Esophagus squamous epithelium (tissue), 5 donors: ENCODE measurements around the gene HCAR2. TPM values are rescaled to one million over a fixed set of nuclear protein-coding genes. Genes with fewer than 3 reads are reported as not detected.
"Not testable (repeated sequence)": the region's sequence is repeated elsewhere in the genome, so short reads cannot be mapped to it uniquely, and the experiment has no call there.

Experiments used
- DNase-seq: peaks from one replicate; lab custom pipeline; 2025; lab: John Stamatoyannopoulos, UW
- H3K27ac ChIP-seq, 4 donors: fragments of 200-600 bp; sonication (generic); one replicate each; pipeline ENCODE4 v1.5.1; 2016 to 2019; ENCODE audit warnings: mild to moderate bottlenecking in 1 of 4
- H3K27me3 ChIP-seq, 4 donors: fragments of 200-600 bp; sonication (generic); 1 replicate in 3 of 4; 2 replicates in 1 of 4; pipeline versions ENCODE4 v1.5.1 to v1.6.0; 2017 to 2021; ENCODE audit warnings: antibody characterized with exemption in 1 of 4
- H3K36me3 ChIP-seq, 3 donors: fragments of 200-600 bp; sonication (generic); one replicate each; pipeline ENCODE4 v1.5.1; 2016 to 2019
- H3K4me1 ChIP-seq, 3 donors: fragments of 200-600 bp; sonication (generic); one replicate each; pipeline ENCODE4 v1.5.1; 2017 to 2019
- H3K4me3 ChIP-seq, 4 donors: fragments of 200-600 bp; sonication (generic); 1 replicate in 3 of 4; 2 replicates in 1 of 4; pipeline ENCODE4 v1.5.1; 2016 to 2019; ENCODE audit warnings: mild to moderate bottlenecking in 2 of 4, moderate library complexity in 1 of 4
- H3K9me3 ChIP-seq, 3 donors: fragments of 200-600 bp; sonication (generic); one replicate each; pipeline ENCODE4 v1.5.1; 2016 to 2019
- POLR2A ChIP-seq, 4 donors: fragments of 450-650 bp; IDR thresholded peaks; one replicate each; pipeline ENCODE4 v1.6.1; 2017; ENCODE audit warnings: antibody characterized with exemption in 4 of 4, mild to moderate bottlenecking in 4 of 4, moderate library complexity in 3 of 4
- WGBS, 2 donors: methylation state at CpG; one replicate each; pipeline ENCODE4 v1.1.5; 2018; 5-methylcytosine and 5-hydroxymethylcytosine counted together
- intact Hi-C: fragments of 100-400 bp; cut with DNase I; formaldehyde crosslinking; loops from one replicate; pipeline ENCODE4 v1.15.0; 2022
- total RNA-seq, 4 donors: library from RNA; depleted of rRNA; stranded (reverse); fragments of >200 nt; gene quantifications; one replicate each; pipeline ENCODE4 v1.1.0, GENCODE V29; 2016
- TF ChIP-seq, protein P1 (sequence below), 6 experiments: fragments of 450-650 bp in 4 of 6; fragments of 200-600 bp in 2 of 6; sonication (generic) in 2 of 6; IDR thresholded peaks; one replicate each; pipeline ENCODE4 v1.5.1; 2016 to 2019; ENCODE audit warnings: antibody characterized with exemption in 6 of 6, mild to moderate bottlenecking in 4 of 6, moderate library complexity in 4 of 6
- donor health status: DM: yes; HTN: yes; CAD: no.

Gene HCAR2
- 10 to 100 TPM; 12.0 to 24.1 (median 17.7) TPM for total RNA-seq

- TF ChIP-seq POLR2A (IDR thresholded peaks at IDR 0.05), result peak in 2 of 4 donors; percentile 42 to 56
- Histone ChIP-seq H3K4me1 (peaks cover 0 to 47% (median 0%) of the 10 kb centered on the region in 3 donors), H3K4me3 (peak within 1 kb of the TSS; percentile 3 to 45 (median 37)), H3K27ac (peak within 1 kb of the TSS; percentile 56 to 87 (median 76))
- H3K27me3 ChIP-seq, H3K36me3 ChIP-seq, intact Hi-C loops, DNase-seq, H3K9me3 ChIP-seq: not testable (repeated sequence)
- WGBS, 2 donors, result 47 to 50% methylated on average over 10 to 13 of the region's 22 CpGs
Observed at GRCh38 chr12:122702890-122703611, at the start of gene HCAR2. Gene HCAR2 (minus strand): TSS chr12:122703357. CDS start chr12:122703283, 74 bp downstream.

DNA sequence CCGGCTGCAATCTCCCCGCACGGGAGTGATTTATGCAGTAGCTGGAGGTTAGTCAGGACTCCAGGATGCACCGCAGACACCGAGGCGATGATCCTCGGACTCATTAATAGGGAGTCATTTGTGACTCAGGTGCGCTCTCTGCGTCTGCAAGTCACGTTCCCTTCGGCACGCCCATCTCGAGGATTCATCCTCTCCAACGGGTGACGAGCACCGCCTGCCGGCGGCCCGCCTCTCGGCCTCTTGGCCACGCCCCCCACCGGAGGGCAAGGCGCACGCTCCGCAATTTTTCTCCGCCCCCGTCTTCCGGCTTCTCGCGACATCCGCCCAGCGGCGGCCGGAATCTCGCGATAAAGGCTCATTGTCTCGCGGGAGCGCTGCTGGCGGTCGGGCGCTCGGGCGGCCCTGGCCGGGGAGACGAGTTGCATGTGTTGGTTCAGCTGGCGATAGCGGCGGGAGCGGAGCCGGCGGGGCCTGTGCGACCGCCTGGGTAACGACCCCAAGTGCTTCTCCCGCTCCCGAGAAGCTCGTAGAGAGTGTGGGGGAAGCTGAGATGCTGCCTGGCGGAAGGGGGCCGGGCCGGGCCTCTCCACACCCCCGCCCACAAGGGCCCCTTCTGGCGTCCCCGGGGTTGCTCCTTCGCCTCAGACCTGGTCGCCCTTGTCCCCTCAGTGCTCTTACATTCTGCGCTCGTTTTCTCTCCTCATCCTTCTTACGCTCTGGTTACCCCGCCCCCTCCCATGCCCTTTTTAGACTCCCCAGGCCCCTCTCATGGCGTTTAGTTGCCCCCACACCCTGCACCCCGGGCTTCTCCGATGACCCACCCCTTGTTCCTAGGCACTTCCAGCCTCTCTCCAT lies 49.5 kb upstream of the HCAR2 start, which contains the start of gene DENR:
DENR (plus strand) TSS at position 361 of the 855 bp plus-strand sequence. CDS start 878 bp downstream, outside the sequence.
- peak within 1 kb of the TSS; percentile 89 to 96 (median 91) for H3K27ac ChIP-seq
- H3K9me3 ChIP-seq, result no peaks in the 10 kb centered on the region
- DNase-seq, result peak; percentile 83
- peak within 1 kb of the TSS; percentile 71 to 99 (median 78) for H3K4me3 ChIP-seq
- WGBS, 2 donors, result 0 to 1% methylated on average over 24 of the region's 73 CpGs
- no peaks in the 10 kb centered on the region for H3K27me3 ChIP-seq
- peaks cover 14 to 73% (median 15%) of the 10 kb centered on the region in 3 donors for H3K4me1 ChIP-seq
- TF ChIP-seq, protein P1, sequence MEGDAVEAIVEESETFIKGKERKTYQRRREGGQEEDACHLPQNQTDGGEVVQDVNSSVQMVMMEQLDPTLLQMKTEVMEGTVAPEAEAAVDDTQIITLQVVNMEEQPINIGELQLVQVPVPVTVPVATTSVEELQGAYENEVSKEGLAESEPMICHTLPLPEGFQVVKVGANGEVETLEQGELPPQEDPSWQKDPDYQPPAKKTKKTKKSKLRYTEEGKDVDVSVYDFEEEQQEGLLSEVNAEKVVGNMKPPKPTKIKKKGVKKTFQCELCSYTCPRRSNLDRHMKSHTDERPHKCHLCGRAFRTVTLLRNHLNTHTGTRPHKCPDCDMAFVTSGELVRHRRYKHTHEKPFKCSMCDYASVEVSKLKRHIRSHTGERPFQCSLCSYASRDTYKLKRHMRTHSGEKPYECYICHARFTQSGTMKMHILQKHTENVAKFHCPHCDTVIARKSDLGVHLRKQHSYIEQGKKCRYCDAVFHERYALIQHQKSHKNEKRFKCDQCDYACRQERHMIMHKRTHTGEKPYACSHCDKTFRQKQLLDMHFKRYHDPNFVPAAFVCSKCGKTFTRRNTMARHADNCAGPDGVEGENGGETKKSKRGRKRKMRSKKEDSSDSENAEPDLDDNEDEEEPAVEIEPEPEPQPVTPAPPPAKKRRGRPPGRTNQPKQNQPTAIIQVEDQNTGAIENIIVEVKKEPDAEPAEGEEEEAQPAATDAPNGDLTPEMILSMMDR (IDR thresholded peaks at IDR 0.05), result peak; percentile 84 to 99 (median 94)
- peak in 3 of 4 donors; percentile 10 to 79 (median 72) for TF ChIP-seq POLR2A (IDR thresholded peaks at IDR 0.05)
- intact Hi-C loops, result loop anchor here (5.0 kb wide), 1 partner anchor 110 kb away; no protein-coding TSS in a partner anchor
- peaks cover 8 to 40% (median 18%) of the 10 kb centered on the region in 3 donors for H3K36me3 ChIP-seq

GRCh38 chr12:122750781-122751515 lies 47.8 kb upstream of the HCAR2 start:
- H3K9me3 ChIP-seq, H3K27me3 ChIP-seq, H3K4me3 ChIP-seq, DNase-seq: not testable (repeated sequence)
- peak overlapping the region in 3 of 4 donors; percentile 41 to 92 (median 80) for H3K27ac ChIP-seq
- H3K36me3 ChIP-seq, result peaks cover 3 to 22% (median 9%) of the 10 kb centered on the region in 3 donors
- H3K4me1 ChIP-seq, result peaks cover 14 to 72% (median 15%) of the 10 kb centered on the region in 3 donors
- intact Hi-C loops, result loop anchor here (5.0 kb wide), 1 partner anchor 109 kb away; no protein-coding TSS in a partner anchor
- WGBS, 2 donors, result 83% methylated on average over 16 to 17 of the region's 17 CpGs

DNA sequence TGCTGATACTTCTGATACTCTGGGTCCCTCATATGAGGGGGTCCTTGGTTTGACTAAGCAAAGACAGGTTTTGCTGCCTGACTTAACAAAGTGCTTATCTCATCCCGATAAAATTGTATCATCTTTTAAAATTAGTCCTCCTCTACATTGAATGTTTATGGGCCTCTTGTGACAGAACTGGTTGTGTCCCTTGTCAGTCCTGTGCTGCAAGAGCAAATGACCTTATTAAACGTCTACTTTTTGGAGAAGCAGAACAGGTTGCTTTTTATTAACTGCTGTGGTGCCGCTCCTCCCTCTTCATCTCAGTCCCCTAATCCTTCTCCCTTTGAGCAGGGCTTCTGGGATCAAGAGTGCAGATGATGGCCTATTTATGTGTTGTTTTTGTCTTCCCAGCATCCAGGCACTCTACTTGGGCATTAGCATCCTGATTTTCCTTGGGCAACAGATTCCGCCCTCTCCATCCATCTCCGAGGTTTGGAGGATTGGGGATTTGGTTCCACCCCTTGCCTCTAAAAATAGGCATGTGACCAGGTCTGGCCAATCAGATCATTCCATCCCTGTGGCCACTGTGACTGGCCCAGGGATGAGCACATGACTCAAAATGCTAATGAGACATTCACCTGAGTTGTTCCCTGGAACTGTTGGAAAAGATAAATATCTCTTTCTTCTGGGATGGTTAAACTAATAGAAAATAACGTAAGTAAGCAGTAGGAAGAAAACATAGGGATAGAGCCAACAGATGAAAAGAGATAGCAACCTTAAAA lies 46.6 kb upstream of the HCAR2 start:
- Histone ChIP-seq H3K9me3 (no peaks in the 10 kb centered on the region), H3K4me3 (no peak overlapping the region), H3K27ac (peak overlapping the region in 2 of 4 donors; percentile 13 to 77), H3K36me3 (peaks cover 0 to 10% (median 2%) of the 10 kb centered on the region in 3 donors), H3K4me1 (peaks cover 14 to 67% (median 15%) of the 10 kb centered on the region in 3 donors), H3K27me3 (no peaks in the 10 kb centered on the region)
- 72 to 76% methylated on average over 5 to 6 of the region's 6 CpGs for WGBS, 2 donors
- no peak for TF ChIP-seq POLR2A (IDR thresholded peaks at IDR 0.05)
- TF ChIP-seq, protein P1 (IDR thresholded peaks at IDR 0.05), result no peak
- no peak for DNase-seq
- intact Hi-C loops, result loop anchor here (5.0 kb wide), 1 partner anchor 107 kb away; no protein-coding TSS in a partner anchor
